IMR-90 (cell line): ENCODE measurements around the gene IGFBP7. TPM values are rescaled to one million over a fixed set of nuclear protein-coding genes. Genes with fewer than 3 reads are reported as not detected.

Source experiments
- ATAC-seq: fragments of 200-7000 bp; cut with Tn5 transposase; 2 replicates; pipeline ENCODE4 v1.9.1; 2020; ENCODE audit warnings: low read depth, mild to moderate bottlenecking, moderate library complexity
- BruUV-seq: library from RNA; stranded (reverse); fragments of 400-500 nt; replicated peaks from 2 replicates; lab custom pipeline; 2021; lab: Mats Ljungman, UMichigan
- CTCF ChIA-PET: fragments of 300-600 bp; formaldehyde crosslinking; extraction: SDS; loops from one replicate; lab custom pipeline; 2021; ENCODE audit warnings: antibody characterized with exemption; lab: Yijun Ruan, JAX
- POLR2A ChIA-PET: fragments of 300-600 bp; sonication (Branson Sonifier 250); formaldehyde crosslinking; loops from one replicate; lab custom pipeline; 2022; ENCODE audit warnings: antibody characterized with exemption; ENCODE audit not compliant: unreplicated experiment; lab: Charles Lee
- DNase-seq: peaks from one replicate; pipeline ENCODE4 v3.0.0; 2013
- H2AFZ ChIP-seq: replicated peaks from 2 replicates; pipeline ENCODE3; 2013; ENCODE audit warnings: low read length, mild to moderate bottlenecking; ENCODE audit not compliant: poor library complexity
- H2AK5ac ChIP-seq: 2 replicates; pipeline ENCODE4 v1.6.1; 2013; ENCODE audit warnings: low read depth, low read length, inconsistent platforms
- H2AK9ac ChIP-seq: replicated peaks from 2 replicates; pipeline ENCODE3; 2013; ENCODE audit warnings: mild to moderate bottlenecking, low read depth, low read length, moderate library complexity; ENCODE audit not compliant: poor library complexity
- H2BK120ac ChIP-seq: 2 replicates; pipeline ENCODE4 v1.6.1; 2013; ENCODE audit warnings: low read depth, low read length, inconsistent platforms
- H2BK15ac ChIP-seq: 3 replicates; pipeline ENCODE4 v1.6.1; 2013; ENCODE audit warnings: low read depth, low read length, inconsistent platforms
- H2BK20ac ChIP-seq: 2 replicates; pipeline ENCODE4 v1.6.1; 2013; ENCODE audit warnings: low read depth, mild to moderate bottlenecking, inconsistent platforms, low read length, moderate library complexity
- H2BK5ac ChIP-seq: 2 replicates; pipeline ENCODE4 v1.6.1; 2013; ENCODE audit warnings: mild to moderate bottlenecking, low read depth, low read length, inconsistent platforms; ENCODE audit not compliant: poor library complexity, severe bottlenecking
- H3K14ac ChIP-seq: replicated peaks from 2 replicates; pipeline ENCODE4 v1.6.1; 2013; ENCODE audit warnings: low read depth, low read length, inconsistent platforms
- H3K18ac ChIP-seq: 2 replicates; pipeline ENCODE4 v1.6.1; 2013; ENCODE audit warnings: low read depth, low read length, control low read depth
- H3K23ac ChIP-seq: 2 replicates; pipeline ENCODE4 v1.6.1; 2013; ENCODE audit warnings: low read depth, low read length, inconsistent platforms
- H3K27ac ChIP-seq: 2 replicates; pipeline ENCODE4 v1.5.1; 2013; ENCODE audit warnings: mild to moderate bottlenecking, control low read depth, low read length; ENCODE audit not compliant: insufficient read depth
- H3K27me3 ChIP-seq: 2 replicates; pipeline ENCODE4 v1.6.1; 2013; ENCODE audit warnings: low read length; ENCODE audit not compliant: control insufficient read depth, insufficient read depth
- H3K36me3 ChIP-seq: 2 replicates; pipeline ENCODE4 v1.6.1; 2013; ENCODE audit warnings: low read length, mixed read lengths; ENCODE audit not compliant: control insufficient read depth, insufficient read depth
- H3K4ac ChIP-seq: 2 replicates; pipeline ENCODE4 v1.6.1; 2013; ENCODE audit warnings: low read depth, low read length, inconsistent platforms
- H3K4me1 ChIP-seq: 2 replicates; pipeline ENCODE4 v1.6.1; 2013; ENCODE audit warnings: low read length, mixed read lengths; ENCODE audit not compliant: control insufficient read depth, insufficient read depth
- H3K4me2 ChIP-seq: 2 replicates; pipeline ENCODE4 v1.6.1; 2013; ENCODE audit warnings: low read depth, mild to moderate bottlenecking, control low read depth, low read length, moderate library complexity
- H3K4me3 ChIP-seq: 2 replicates; pipeline ENCODE4 v1.5.1; 2013; ENCODE audit warnings: low read depth, mild to moderate bottlenecking, control low read depth, low read length, moderate library complexity; ENCODE audit not compliant: insufficient read depth
- H3K56ac ChIP-seq: 2 replicates; pipeline ENCODE4 v1.6.1; 2013; ENCODE audit warnings: low read length, inconsistent platforms; ENCODE audit not compliant: insufficient read depth; ENCODE audit errors: extremely low read depth
- H3K79me1 ChIP-seq, 2 experiments: 2 replicates each; pipeline ENCODE4 v1.6.1; 2013; ENCODE audit warnings: low read length in 2 of 2, inconsistent platforms in 1 of 2, low read depth in 1 of 2
- H3K9ac ChIP-seq: 2 replicates; pipeline ENCODE4 v1.6.1; 2013; ENCODE audit warnings: low read depth, low read length, control low read depth
- H3K9me1 ChIP-seq: 2 replicates; pipeline ENCODE4 v1.6.1; 2013; ENCODE audit warnings: low read length, inconsistent platforms; ENCODE audit not compliant: insufficient read depth
- H3K9me3 ChIP-seq: 2 replicates; pipeline ENCODE4 v1.6.1; 2013; ENCODE audit warnings: low read length; ENCODE audit not compliant: control insufficient read depth, insufficient read depth
- H4K20me1 ChIP-seq: 2 replicates; pipeline ENCODE4 v1.6.1; 2013; ENCODE audit warnings: low read length, inconsistent platforms; ENCODE audit not compliant: insufficient read depth
- H4K5ac ChIP-seq: 2 replicates; pipeline ENCODE4 v1.6.1; 2013; ENCODE audit warnings: mild to moderate bottlenecking, low read depth, low read length, control low read depth
- H4K8ac ChIP-seq, 2 experiments: 2 replicates each; pipeline ENCODE4 v1.6.1; 2013; ENCODE audit warnings: low read depth in 2 of 2, low read length in 2 of 2, control low read depth in 1 of 2, inconsistent platforms in 1 of 2
- H4K91ac ChIP-seq: 2 replicates; pipeline ENCODE4 v1.6.1; 2013; ENCODE audit warnings: low read depth, low read length, inconsistent platforms; ENCODE audit not compliant: insufficient read depth
- CEBPB ChIP-seq: IDR thresholded peaks from 2 replicates; pipeline ENCODE4 v1.6.1; 2012; ENCODE audit warnings: low read depth, low read length, improper control_type of control experiment
- dilution Hi-C: fragments of 300-500 bp; cut with HindIII; formaldehyde crosslinking; loops from one replicate; pipeline ENCODE4 v1.14.3; 2018; ENCODE audit warnings: low sequenced_read_pairs; ENCODE audit not compliant: unreplicated experiment
- in situ Hi-C: fragments of 300-500 bp; cut with MboI; formaldehyde crosslinking; loops from 3 replicates; pipeline ENCODE4 v1.14.3; 2019; ENCODE audit warnings: low sequenced_read_pairs, inconsistent platforms, mixed read lengths
- intact Hi-C: fragments of 100-400 bp; cut with micrococcal nuclease; formaldehyde crosslinking; loops from 2 replicates; pipeline ENCODE4 v1.10.0; 2022
- polyA plus RNA-seq, 3 experiments: library from polyadenylated mRNA; depleted of rRNA; stranded (reverse); fragments of >200 nt; gene quantifications; 2 replicates each; pipeline ENCODE4 v1.2.3, GENCODE V29; 2012; ENCODE audit warnings: low replicate concordance in 1 of 3
- total RNA-seq: library from RNA; depleted of rRNA; stranded (reverse); fragments of >200 nt; gene quantifications from 2 replicates; pipeline ENCODE4 v1.2.3, GENCODE V29; 2012

IGFBP7 gene
- total and polyA plus RNA-seq, 2 of the 4 experiments (the other 2 are of a cell fraction), result 33.2 to 267 TPM

DNA sequence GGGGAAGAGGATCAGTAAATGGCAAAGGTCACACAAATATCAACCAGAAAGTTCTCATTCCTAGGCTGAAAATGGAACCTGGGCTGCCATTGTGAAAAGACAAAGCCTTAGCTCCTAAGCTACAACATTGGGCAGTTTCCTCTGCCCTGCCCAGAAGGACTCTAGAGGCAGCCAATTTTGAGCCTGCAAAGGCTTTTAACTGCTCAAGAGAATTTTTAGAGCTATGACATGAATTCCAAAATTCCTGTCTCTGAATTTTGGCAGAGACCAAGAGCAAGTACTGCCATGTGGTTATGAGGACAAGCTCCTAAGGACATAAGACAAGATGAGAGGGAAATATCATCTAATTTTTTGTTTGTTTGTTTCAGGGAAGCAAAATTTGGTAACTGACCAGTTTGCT, 29.6 kb upstream of the IGFBP7 start:
- POLR2A ChIA-PET, result interaction anchor here (0.5 kb wide), 1 partner anchor 61 kb away, joined by 3 read pairs; no protein-coding TSS in a partner anchor
- Histone ChIP-seq H3K79me1 (no peaks in the 10 kb centered on the region), H3K4me1 (peaks cover 1% of the 10 kb centered on the region; the same call in 1 of the 2 replicates), H4K5ac (no peak overlapping the region), H3K14ac (no peak overlapping the region), H3K23ac (no peak overlapping the region), H2AFZ (no peak overlapping the region), H3K56ac (peak overlapping the region; percentile 13; the same call in 1 of the 2 replicates), H3K27me3 (no peaks in the 10 kb centered on the region), H3K4me3 (no peak overlapping the region), H3K9me3 (no peaks in the 10 kb centered on the region), H4K91ac (no peak overlapping the region), H3K9me1 (no peaks in the 10 kb centered on the region), H2AK5ac (no peak overlapping the region), H2BK120ac (no peak overlapping the region), H4K8ac (no peak overlapping the region), H2AK9ac (no peak overlapping the region), H2BK5ac (no peak overlapping the region), H3K36me3 (no peaks in the 10 kb centered on the region), H3K27ac (no peak overlapping the region), H3K4ac (no peak overlapping the region), H3K18ac (no peak overlapping the region), H2BK15ac (no peak overlapping the region), H2BK20ac (no peak overlapping the region), H3K4me2 (no peak overlapping the region), H3K9ac (no peak overlapping the region), H4K20me1 (no peaks in the 10 kb centered on the region)
- DNase-seq (no peak), ATAC-seq (no peak)
- intact Hi-C loops, result no loop called here
- CTCF ChIA-PET, result interaction anchor here (1.1 kb wide), 1 partner anchor 13 kb away, joined by 4 read pairs; no protein-coding TSS in a partner anchor
- TF ChIP-seq CEBPB, result no peak
- in situ Hi-C loops, result no loop called here
- no TSS peak for BruUV-seq
- dilution Hi-C loops, result no loop called here
